Gastroesophageal sphincter (tissue), 4 donors: ENCODE measurements around the gene MFF. TPM values are rescaled to one million over a fixed set of nuclear protein-coding genes. Genes with fewer than 3 reads are reported as not detected.

Experiments
- ATAC-seq: fragments of 150-250 bp; one replicate; pipeline ENCODE4 v1.9.1; 2016; ENCODE audit warnings: mild to moderate bottlenecking, moderate library complexity
- H3K27ac ChIP-seq, 4 donors: fragments of 200-600 bp; sonication (generic) in 3 of 4; 1 replicate in 3 of 4; 2 replicates in 1 of 4; pipeline ENCODE4 v1.5.1; 2016 to 2019
- H3K27me3 ChIP-seq: fragments of 200-600 bp; sonication (generic); one replicate; pipeline ENCODE4 v1.5.1; 2019
- H3K36me3 ChIP-seq, 2 donors: fragments of 200-600 bp; sonication (generic); one replicate each; pipeline ENCODE4 v1.5.1; 2019; ENCODE audit warnings: control low read depth in 1 of 2
- H3K4me1 ChIP-seq, 3 donors: fragments of 200-600 bp; sonication (generic); 1 replicate in 2 of 3; 2 replicates in 1 of 3; pipeline ENCODE4 v1.5.1; 2016 to 2019; ENCODE audit warnings: control low read depth in 2 of 3
- H3K4me3 ChIP-seq, 2 donors: fragments of 200-600 bp; sonication (generic); one replicate each; pipeline ENCODE4 v1.5.1; 2019; ENCODE audit warnings: mild to moderate bottlenecking in 1 of 2, moderate library complexity in 1 of 2
- H3K9me3 ChIP-seq, 3 donors: fragments of 200-600 bp; sonication (generic); one replicate each; pipeline ENCODE4 v1.5.1; 2017 to 2019; ENCODE audit warnings: control low read depth in 2 of 3
- CTCF ChIP-seq, 4 experiments: fragments of 200-600 bp in 2 of 4; fragments of 450-650 bp in 2 of 4; sonication (generic) in 1 of 4; IDR thresholded peaks; one replicate each; pipeline ENCODE4 v1.5.1; 2017 to 2019; ENCODE audit warnings: antibody characterized with exemption in 4 of 4, mild to moderate bottlenecking in 2 of 4, moderate library complexity in 2 of 4
- EP300 ChIP-seq: sonication (generic); formaldehyde crosslinking; IDR thresholded peaks from one replicate; pipeline ENCODE4 v1.6.1; 2017; ENCODE audit warnings: antibody characterized with exemption, mild to moderate bottlenecking
- POLR2A ChIP-seq, 2 donors: fragments of 450-650 bp; IDR thresholded peaks; one replicate each; pipeline ENCODE4 v1.6.1; 2017; ENCODE audit warnings: antibody characterized with exemption in 2 of 2, mild to moderate bottlenecking in 2 of 2, moderate library complexity in 1 of 2
- POLR2AphosphoS5 ChIP-seq: sonication (generic); formaldehyde crosslinking; IDR thresholded peaks from one replicate; pipeline ENCODE4 v1.6.1; 2017; ENCODE audit warnings: antibody characterized with exemption
- WGBS, 2 donors: methylation state at CpG; one replicate each; pipeline ENCODE4 v1.1.5; 2018; ENCODE audit warnings: low coverage in 1 of 2; 5-methylcytosine and 5-hydroxymethylcytosine counted together
- total RNA-seq, 4 donors: library from RNA; depleted of rRNA; stranded (reverse); fragments of >200 nt; gene quantifications; one replicate each; pipeline ENCODE4 v1.1.0, GENCODE V29; 2016

The MFF gene
- total RNA-seq, 4 donors from 2014 or later: 106 to 140 (median 118) TPM

GRCh38 chr2:227326783-227327182 lies 1.7 kb downstream of the MFF start:
- WGBS, 2 donors: 84 to 96% methylated on average over 6 of the region's 6 CpGs
- Histone ChIP-seq H3K27me3 (no peaks in the 10 kb centered on the region), H3K27ac (no peak overlapping the region), H3K36me3 (peaks cover 0 to 23% of the 10 kb centered on the region in 2 donors), H3K4me1 (peaks cover 0 to 38% (median 0%) of the 10 kb centered on the region in 3 donors), H3K9me3 (no peaks in the 10 kb centered on the region), H3K4me3 (no peak overlapping the region)
- TF ChIP-seq POLR2A (IDR thresholded peaks at IDR 0.05) (no peak), EP300 (no peak), CTCF (IDR thresholded peaks at IDR 0.05) (no peak), POLR2AphosphoS5 (no peak)
- ATAC-seq: no peak

GRCh38 chr2:227335713-227336112 lies 10.7 kb downstream of the MFF start:
- TF ChIP-seq POLR2A (IDR thresholded peaks at IDR 0.05) (no peak), POLR2AphosphoS5 (no peak), CTCF (IDR thresholded peaks at IDR 0.05) (no peak), EP300 (no peak)
- H3K27ac ChIP-seq: no peak overlapping the region
- 100% methylated on average over 1 of the region's 1 CpG; no CpG with 5 or more reads in 1 of the 2 donors for WGBS, 2 donors
- H3K4me3 ChIP-seq: no peak overlapping the region
- H3K36me3 ChIP-seq: peaks cover 3 to 77% of the 10 kb centered on the region in 2 donors
- no peaks in the 10 kb centered on the region for H3K4me1 ChIP-seq
- ATAC-seq: no peak
- H3K9me3 ChIP-seq: no peaks in the 10 kb centered on the region
- no peaks in the 10 kb centered on the region for H3K27me3 ChIP-seq

GRCh38 chr2:227337442-227337841 lies 12.4 kb downstream of the MFF start:
- Histone ChIP-seq H3K4me1 (no peaks in the 10 kb centered on the region), H3K27me3 (no peaks in the 10 kb centered on the region), H3K36me3 (peaks cover 3 to 75% of the 10 kb centered on the region in 2 donors), H3K4me3 (no peak overlapping the region), H3K27ac (no peak overlapping the region), H3K9me3 (no peaks in the 10 kb centered on the region)
- WGBS, 2 donors: 92 to 100% methylated on average over 1 to 2 of the region's 2 CpGs
- TF ChIP-seq CTCF (IDR thresholded peaks at IDR 0.05) (no peak), POLR2A (IDR thresholded peaks at IDR 0.05) (no peak), POLR2AphosphoS5 (no peak), EP300 (no peak)
- ATAC-seq: no peak

GRCh38 chr2:227339098-227339599 lies 14.1 kb downstream of the MFF start:
- Histone ChIP-seq H3K27me3 (no peaks in the 10 kb centered on the region), H3K4me3 (no peak overlapping the region), H3K36me3 (peaks cover 0 to 75% of the 10 kb centered on the region in 2 donors), H3K27ac (no peak overlapping the region), H3K4me1 (no peaks in the 10 kb centered on the region), H3K9me3 (no peaks in the 10 kb centered on the region)
- TF ChIP-seq POLR2AphosphoS5 (no peak), EP300 (no peak), CTCF (IDR thresholded peaks at IDR 0.05) (no peak)
- no peak for ATAC-seq
- 85 to 100% methylated on average over 1 to 2 of the region's 2 CpGs for WGBS, 2 donors

- TF ChIP-seq EP300: no peak
- no peak for TF ChIP-seq CTCF (IDR thresholded peaks at IDR 0.05)
- no peak for TF ChIP-seq POLR2AphosphoS5
- TF ChIP-seq POLR2A (IDR thresholded peaks at IDR 0.05): no peak
- H3K9me3 ChIP-seq: no peaks in the 10 kb centered on the region
- no peak overlapping the region for H3K4me3 ChIP-seq
- no peaks in the 10 kb centered on the region for H3K4me1 ChIP-seq
- ATAC-seq: no peak
- H3K36me3 ChIP-seq: peaks cover 0 to 67% of the 10 kb centered on the region in 2 donors
- WGBS, 2 donors: 56 to 71% methylated on average over 6 of the region's 6 CpGs
- no peak overlapping the region for H3K27ac ChIP-seq
- H3K27me3 ChIP-seq: no peaks in the 10 kb centered on the region
Measured at GRCh38 chr2:227340106-227340505, 15.1 kb downstream of the MFF start.
